Stimulated activated CD4-positive, alpha-beta T cell treated with anti-CD3 and anti-CD28 coated beads, Interleukin-4, amount 100 ng/mL, for 24 hours (primary cell): ENCODE results near the gene DSC1.

Source experiments
- DNase-seq: peaks from one replicate; pipeline ENCODE4 v3.0.0-alpha.2; 2020

Gene DSC1

DNA sequence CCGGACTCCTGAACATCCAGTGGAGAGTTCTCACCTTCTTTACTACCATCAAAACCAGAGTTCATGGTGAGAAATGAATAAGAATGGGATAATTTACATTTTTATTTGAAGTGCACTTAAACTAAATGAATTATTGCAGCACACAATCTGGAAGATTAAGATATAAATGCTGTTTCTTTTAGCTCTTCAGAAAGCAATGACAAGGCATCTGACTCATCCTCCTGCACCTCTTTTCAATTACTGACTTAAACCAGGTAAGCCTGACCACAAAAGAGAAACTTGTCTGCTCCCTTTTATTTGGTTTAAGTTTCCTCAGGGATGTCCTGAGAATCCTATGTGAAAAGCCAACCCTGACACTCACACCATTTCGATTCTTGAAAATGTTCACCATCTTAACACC is 59.7 kb downstream of the DSC1 start:
- no peak for DNase-seq

- no peak for DNase-seq
Observed at GRCh38 chr18:31102025-31102684, 60.5 kb downstream of the DSC1 start, which contains the start of gene DSC2. TSS of gene DSC2 (minus strand) at chr18:31102421. CDS start at chr18:31101971, 450 bp downstream.

DNA sequence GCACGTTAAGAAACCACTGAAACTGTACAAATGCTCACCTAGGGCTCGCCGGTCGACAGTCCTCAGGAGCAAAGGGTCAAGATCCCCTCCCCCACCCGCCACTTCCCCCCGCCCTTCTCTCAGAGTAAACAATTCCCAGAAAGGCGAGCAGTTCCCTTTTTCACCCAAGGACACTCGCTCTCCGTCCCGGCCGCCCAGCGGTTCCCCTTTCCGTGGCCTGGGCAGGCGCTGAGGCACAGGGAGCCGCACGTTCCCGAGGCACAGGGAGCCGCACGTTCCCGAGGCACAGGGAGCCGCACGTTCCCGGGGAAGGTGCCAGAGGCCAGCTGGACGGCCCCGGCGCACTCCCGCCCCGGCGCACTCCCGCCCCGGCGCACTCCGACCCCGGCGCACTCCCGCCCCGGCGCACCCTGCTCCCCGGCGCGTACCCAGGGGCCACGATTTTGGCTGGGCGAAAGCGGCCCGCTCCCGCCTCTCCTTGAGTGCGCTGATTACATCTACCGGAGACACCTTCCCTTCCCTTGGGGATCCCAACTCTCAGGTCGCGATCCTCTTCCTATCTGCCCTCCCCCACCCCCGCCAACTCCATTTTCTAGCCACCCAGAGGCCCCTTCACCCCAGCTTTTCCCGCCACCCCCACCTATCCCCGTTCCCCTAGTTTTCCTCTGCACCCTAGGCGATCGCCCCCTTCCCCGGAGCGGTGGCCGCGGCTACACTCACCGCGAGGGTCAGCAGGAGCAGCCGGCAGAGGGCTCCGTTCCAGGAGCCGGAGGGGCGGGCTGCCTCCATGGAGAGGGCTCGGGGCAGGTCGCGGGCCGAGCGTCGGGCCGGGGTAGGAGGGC is 61.3 kb downstream of the DSC1 start:
- DNase-seq = no peak

GRCh38 chr18:31100436-31101182 is 62.0 kb downstream of the DSC1 start:
- DNase-seq = no peak

DNA sequence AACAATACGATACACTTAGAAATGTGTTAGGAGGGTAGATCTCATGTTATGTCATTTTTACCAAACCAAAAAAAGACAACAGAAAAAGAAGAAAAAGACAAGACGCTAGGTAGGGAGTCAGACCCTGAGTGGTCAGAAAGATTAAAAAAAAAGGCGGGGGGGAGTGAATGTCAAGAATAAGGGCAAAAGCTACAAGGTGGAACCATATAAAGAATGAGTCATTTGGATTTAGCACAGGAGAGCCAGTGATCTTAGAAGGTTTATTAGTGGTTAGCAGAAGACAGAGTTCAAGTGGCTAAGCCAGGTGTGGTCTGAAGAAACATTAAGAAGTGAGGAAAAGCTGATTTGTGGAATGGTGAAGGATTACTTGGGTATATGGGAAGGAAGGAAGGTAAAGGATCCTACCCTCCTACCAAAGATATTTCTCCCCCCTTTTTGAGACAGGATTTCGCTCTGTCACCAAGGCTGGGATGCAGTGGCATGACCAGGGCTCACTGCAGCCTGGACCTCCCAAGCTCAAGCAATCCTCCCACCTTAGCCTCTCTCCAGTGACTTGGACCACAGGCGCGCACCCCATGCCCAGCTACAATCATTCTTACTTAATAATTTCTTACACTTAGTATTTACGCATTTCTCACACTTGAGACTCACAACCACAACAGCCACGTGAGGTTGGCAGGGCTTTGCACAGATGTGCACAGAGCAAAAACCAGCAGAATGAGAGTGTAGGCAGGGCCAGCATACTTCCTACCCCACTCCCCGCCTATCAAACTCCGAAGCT is 63.0 kb downstream of the DSC1 start:
- no peak for DNase-seq

GRCh38 chr18:31098878-31099277 is 63.8 kb downstream of the DSC1 start:
- no peak for DNase-seq

- no peak for DNase-seq
Observed at GRCh38 chr18:31097666-31098065, 65.0 kb downstream of the DSC1 start.

GRCh38 chr18:31093880-31094279 is 68.8 kb downstream of the DSC1 start:
- DNase-seq = no peak

DNA sequence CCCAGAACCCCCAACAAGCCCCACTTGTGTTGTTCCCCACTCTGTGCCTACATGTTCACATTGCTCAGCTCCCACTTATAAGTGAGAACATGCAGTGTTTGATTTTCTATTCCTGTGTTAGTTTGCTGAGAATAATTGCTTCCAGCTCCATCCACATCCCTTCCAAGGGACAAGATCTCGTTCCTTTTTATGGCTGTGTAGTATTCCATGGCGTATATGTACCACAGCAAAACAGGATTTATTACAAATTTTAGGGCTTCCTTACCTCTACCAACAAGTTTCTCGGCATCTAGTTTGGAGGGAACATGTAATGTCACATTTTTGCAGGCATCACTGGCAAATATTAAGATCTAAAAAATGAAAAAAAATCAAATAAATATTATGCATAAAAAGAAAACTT is 69.4 kb downstream of the DSC1 start:
- DNase-seq = no peak

- DNase-seq = no peak
Observed at GRCh38 chr18:31091350-31091749, 71.3 kb downstream of the DSC1 start.

DNA sequence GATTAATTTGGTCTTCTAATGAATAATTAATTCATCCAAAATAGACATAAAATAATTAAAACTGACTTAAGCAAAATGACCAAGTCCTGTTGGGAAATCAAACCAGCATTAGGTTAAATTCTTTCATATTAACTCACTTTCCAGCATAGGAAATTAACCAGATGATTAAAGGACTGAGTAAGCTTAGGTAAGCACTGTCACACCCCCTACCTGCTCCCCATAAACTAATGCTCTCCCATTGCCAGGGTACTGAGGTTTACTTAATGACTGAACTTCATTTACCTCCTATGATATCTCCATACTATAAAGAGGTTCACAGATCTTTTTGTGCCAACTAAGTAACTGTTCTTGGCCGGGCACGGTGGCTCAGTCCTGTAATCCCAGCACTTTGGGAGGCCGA is 74.1 kb downstream of the DSC1 start:
- no peak for DNase-seq

- DNase-seq = no peak
Observed at GRCh38 chr18:31079973-31080372, 82.7 kb downstream of the DSC1 start.
